Measurements from ENCODE around the gene ADIPOR1. TPM values are rescaled to one million over a fixed set of nuclear protein-coding genes. Genes with fewer than 3 reads are reported as not detected.
"Not testable (repeated sequence)": the region's sequence is repeated elsewhere in the genome, so short reads cannot be mapped to it uniquely, and the experiment has no call there.

The ADIPOR1 gene
- total RNA-seq, 4 donors from 2014 or later = 62.2 to 91.6 (median 68.7) TPM

DNA sequence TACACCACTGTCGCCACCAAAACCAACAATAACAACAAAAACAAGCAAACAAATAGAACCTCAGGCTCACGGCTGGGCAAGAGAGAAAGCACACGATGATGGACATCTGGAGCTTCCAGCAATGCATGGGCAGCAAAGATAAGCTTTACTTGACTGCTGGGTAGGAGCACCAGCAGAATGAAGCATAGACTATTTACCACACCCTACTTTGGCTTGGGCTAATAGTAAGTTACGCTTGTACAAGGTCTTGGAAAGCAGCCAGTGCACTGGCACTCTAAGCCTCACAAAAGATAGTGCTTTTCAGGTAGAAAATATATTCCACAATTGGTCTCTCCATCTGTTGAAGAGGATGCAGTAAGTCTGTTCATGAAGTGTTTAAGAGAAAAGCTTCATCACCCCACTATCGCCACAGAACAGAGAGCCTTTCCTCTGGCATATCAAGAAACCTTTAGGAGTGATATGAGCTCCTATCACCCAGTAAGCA, 13.6 kb downstream of the ADIPOR1 start:
- no peaks in the 10 kb centered on the region for H3K4me1 ChIP-seq
- no peaks in the 10 kb centered on the region for H3K27me3 ChIP-seq
- H3K27ac ChIP-seq = no peak overlapping the region
- WGBS, 2 donors (ENCODE audit: low coverage in 1 of 2) = 76 to 100% methylated on average over 4 to 5 of the region's 5 CpGs
- no peak for ATAC-seq
- TF ChIP-seq EP300 (IDR thresholded peaks at IDR 0.05) (no peak), POLR2AphosphoS5 (IDR thresholded peaks at IDR 0.05) (no peak), POLR2A (IDR thresholded peaks at IDR 0.05) (no peak), CTCF (IDR thresholded peaks at IDR 0.05) (no peak)
- H3K4me3 ChIP-seq = no peak overlapping the region
- no peaks in the 10 kb centered on the region for H3K9me3 ChIP-seq
- H3K36me3 ChIP-seq = peaks cover 13 to 98% of the 10 kb centered on the region in 2 donors

DNA sequence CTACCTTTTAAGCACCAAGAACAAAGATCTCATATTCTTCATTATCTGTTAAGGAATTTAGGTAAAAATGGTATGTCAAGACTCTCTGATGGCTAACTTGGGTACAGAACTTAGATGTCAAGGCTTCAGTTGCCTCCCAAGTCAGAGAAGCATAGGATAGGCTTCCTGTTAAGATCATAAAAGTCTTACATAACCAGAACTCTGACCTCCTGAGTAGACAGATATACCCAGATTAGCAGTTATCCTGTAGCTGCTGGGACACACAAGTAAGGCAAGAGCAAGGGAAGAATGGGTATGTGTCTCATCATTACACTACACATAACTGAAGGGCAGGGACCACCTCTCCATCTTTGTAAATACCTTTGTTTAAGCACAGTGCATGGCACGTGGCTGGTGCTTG, 15.7 kb downstream of the ADIPOR1 start:
- 43 to 64% methylated on average over 1 of the region's 1 CpG for WGBS, 2 donors (ENCODE audit: low coverage in 1 of 2)
- no peaks in the 10 kb centered on the region for H3K27me3 ChIP-seq
- no peaks in the 10 kb centered on the region for H3K9me3 ChIP-seq
- H3K27ac ChIP-seq = no peak overlapping the region
- ATAC-seq = no peak
- no peak overlapping the region for H3K4me3 ChIP-seq
- no peak for TF ChIP-seq CTCF (IDR thresholded peaks at IDR 0.05)
- no peak for TF ChIP-seq EP300 (IDR thresholded peaks at IDR 0.05)
- TF ChIP-seq POLR2A (IDR thresholded peaks at IDR 0.05) = no peak
- no peak for TF ChIP-seq POLR2AphosphoS5 (IDR thresholded peaks at IDR 0.05)
- H3K36me3 ChIP-seq = peaks cover 13 to 77% of the 10 kb centered on the region in 2 donors
- H3K4me1 ChIP-seq = no peaks in the 10 kb centered on the region

DNA sequence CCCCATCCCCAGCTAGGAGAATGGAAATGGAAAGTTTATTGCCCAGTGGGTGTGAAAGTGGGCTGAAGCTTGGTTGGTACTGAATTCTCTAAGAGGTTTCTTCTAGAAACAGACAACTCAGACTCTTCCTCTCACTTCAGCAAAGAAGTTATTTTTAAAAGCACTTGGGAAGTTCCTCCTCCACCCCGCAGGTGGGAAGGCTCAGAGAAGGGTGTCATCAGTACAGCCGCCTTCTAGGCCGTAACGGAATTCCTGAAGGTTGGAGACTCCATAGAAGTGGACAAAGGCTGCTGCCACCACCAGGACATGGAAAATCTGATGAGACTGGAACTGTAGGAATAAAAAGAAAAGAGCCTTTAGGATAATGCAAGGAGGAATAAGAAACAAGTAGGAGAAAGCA, 16.7 kb downstream of the ADIPOR1 start:
- peaks cover 13 to 67% of the 10 kb centered on the region in 2 donors for H3K36me3 ChIP-seq
- 80% methylated on average over 1 to 4 of the region's 4 CpGs for WGBS, 2 donors (ENCODE audit: low coverage in 1 of 2)

GRCh38 chr1:202940561-202940960, 17.6 kb downstream of the ADIPOR1 start:
- ATAC-seq = no peak
- Histone ChIP-seq H3K9me3 (no peaks in the 10 kb centered on the region), H3K27ac (no peak overlapping the region), H3K4me1 (no peaks in the 10 kb centered on the region), H3K4me3 (no peak overlapping the region), H3K36me3 (peaks cover 13 to 59% of the 10 kb centered on the region in 2 donors), H3K27me3 (no peaks in the 10 kb centered on the region)
- no peak for TF ChIP-seq CTCF (IDR thresholded peaks at IDR 0.05)

More for the DNA sequence above, 16.7 kb downstream of the ADIPOR1 start:
- no peaks in the 10 kb centered on the region for H3K27me3 ChIP-seq
- ATAC-seq = no peak
- no peak overlapping the region for H3K27ac ChIP-seq
- H3K9me3 ChIP-seq = no peaks in the 10 kb centered on the region
- no peak overlapping the region for H3K4me3 ChIP-seq
- no peak for TF ChIP-seq POLR2AphosphoS5 (IDR thresholded peaks at IDR 0.05)
- TF ChIP-seq EP300 (IDR thresholded peaks at IDR 0.05) = no peak
- TF ChIP-seq POLR2A (IDR thresholded peaks at IDR 0.05) = no peak
- no peak for TF ChIP-seq CTCF (IDR thresholded peaks at IDR 0.05)
- no peaks in the 10 kb centered on the region for H3K4me1 ChIP-seq

DNA sequence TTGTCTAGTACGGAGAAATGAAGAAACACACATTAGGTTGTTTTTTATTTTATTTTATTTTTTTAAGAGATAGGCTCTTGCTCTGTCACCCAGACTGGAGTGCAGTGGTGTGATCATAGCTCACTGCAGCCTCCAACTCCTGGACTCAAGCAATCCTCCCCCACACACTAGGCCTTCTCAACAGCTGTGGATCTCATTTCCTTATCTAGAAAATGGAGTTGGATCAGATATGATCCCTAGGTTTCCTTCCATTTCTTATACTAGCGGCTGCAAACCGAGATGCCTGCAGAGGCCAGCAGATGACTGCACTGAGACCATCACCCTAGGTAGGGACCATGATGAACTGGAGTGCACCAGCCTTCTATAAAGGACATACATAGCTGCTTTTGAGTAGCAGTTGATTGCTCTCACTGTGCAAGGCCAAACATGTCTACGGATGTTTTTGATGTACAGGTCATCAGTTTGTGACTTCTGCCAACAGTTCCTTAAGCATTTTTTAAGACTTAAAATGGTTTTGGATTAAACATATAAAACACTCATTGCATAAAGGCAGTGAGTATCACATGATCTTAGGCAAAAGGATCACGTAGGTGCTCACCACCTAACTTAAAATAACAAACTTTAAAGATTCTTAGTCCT, 19.7 kb downstream of the ADIPOR1 start:
- Histone ChIP-seq H3K9me3 (no peaks in the 10 kb centered on the region), H3K4me3 (no peak overlapping the region), H3K27me3 (no peaks in the 10 kb centered on the region), H3K36me3 (peaks cover 6 to 37% of the 10 kb centered on the region in 2 donors), H3K27ac (no peak overlapping the region), H3K4me1 (no peaks in the 10 kb centered on the region)
- no peak for TF ChIP-seq POLR2A (IDR thresholded peaks at IDR 0.05)
- TF ChIP-seq EP300 (IDR thresholded peaks at IDR 0.05) = no peak
- no peak for TF ChIP-seq POLR2AphosphoS5 (IDR thresholded peaks at IDR 0.05)
- TF ChIP-seq CTCF (IDR thresholded peaks at IDR 0.05) = no peak
- no peak for ATAC-seq
- 59 to 74% methylated on average over 5 of the region's 5 CpGs for WGBS, 2 donors (ENCODE audit: low coverage in 1 of 2)

DNA sequence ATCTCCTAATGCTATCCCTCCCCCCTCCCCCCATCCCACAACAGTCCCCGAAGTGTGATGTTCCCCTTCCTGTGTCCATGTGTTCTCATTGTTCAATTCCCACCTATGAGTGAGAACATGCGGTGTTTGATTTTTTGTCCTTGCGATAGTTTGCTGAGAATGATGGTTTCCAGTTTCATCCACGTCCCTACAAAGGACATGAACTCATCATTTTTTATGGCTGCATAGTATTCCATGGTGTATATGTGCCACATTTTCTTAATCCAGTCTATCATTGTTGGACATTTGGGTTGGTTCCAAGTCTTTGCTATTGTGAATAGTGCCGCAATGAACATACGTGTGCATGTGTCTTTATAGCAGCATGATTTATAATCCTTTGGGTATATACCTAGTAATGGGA, 21.7 kb downstream of the ADIPOR1 start:
- ATAC-seq, H3K4me1 ChIP-seq, H3K27ac ChIP-seq, H3K4me3 ChIP-seq, H3K27me3 ChIP-seq, H3K9me3 ChIP-seq: not testable (repeated sequence)
- 100% methylated on average over 1 of the region's 6 CpGs; no CpG with 5 or more reads in 1 of the 2 donors for WGBS, 2 donors (ENCODE audit: low coverage in 1 of 2)
- H3K36me3 ChIP-seq = peaks cover 0 to 17% of the 10 kb centered on the region in 2 donors
